Fibroblast of skin of left biceps (primary cell): ENCODE data around the gene GALNT13.

Experiments used
- DNase-seq, 2 experiments: peaks; one replicate each; pipeline ENCODE4 v3.0.0-alpha.2; 2013; ENCODE audit warnings: low read depth in 2 of 2

Gene GALNT13

DNA sequence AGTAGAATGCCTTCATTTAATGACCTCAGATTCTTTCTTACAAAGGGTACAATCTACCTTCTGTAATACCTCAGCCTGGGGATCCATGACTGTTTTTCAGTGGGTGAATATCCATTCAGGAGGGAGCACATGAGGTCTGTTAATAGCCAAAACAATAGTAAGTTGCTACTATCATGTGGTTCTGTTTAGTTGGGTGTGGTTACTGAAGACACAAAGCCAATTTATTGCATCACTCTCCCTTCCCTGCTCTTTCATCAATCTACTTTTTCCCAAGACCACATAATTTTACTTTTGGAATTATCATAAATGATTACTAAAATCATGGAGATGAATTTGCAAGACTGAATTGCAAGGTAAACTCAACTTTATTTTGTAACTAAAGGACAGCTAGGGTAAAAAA is 254.2 kb downstream of the GALNT13 start:
- DNase-seq, result no peak

- no peak for DNase-seq
Observed at GRCh38 chr2:154130821-154131220, 259.1 kb downstream of the GALNT13 start.

- no peak for DNase-seq
Observed at GRCh38 chr2:154132827-154133226, 261.1 kb downstream of the GALNT13 start.

GRCh38 chr2:154133823-154134222 is 262.1 kb downstream of the GALNT13 start:
- no peak for DNase-seq

DNA sequence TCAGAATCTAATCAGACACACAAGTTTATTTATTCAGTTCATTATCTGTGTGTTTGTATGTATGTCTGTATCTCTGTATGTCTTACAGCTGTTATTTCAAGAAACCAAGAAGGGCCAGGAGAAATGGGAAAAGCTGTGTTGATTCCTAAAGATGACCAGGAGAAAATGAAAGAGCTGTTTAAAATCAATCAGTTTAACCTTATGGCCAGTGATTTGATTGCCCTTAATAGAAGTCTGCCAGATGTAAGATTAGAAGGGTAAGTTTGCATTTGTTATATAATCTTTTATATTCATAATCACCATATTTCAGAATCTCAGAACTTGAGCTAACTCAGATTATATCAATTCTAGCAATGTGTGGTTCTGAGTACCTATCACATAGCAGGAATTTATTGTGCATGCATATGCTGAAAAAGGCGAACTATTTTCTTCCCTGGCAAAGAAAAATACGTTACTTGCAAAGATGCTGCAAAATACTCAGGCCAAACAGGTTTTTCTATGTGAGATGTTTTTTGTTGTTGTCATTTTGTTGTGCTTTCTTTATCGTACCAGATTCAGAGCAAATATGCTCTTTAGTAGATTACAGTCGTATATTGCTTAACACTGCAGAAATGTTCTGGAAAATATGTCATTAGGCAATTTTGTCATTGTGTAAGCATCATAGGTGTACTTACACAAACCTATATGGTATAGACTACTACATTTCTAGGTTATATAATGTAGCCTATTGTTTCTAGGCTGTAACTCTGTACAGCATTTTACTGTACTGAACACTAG is 268.7 kb downstream of the GALNT13 start:
- DNase-seq, result no peak

DNA sequence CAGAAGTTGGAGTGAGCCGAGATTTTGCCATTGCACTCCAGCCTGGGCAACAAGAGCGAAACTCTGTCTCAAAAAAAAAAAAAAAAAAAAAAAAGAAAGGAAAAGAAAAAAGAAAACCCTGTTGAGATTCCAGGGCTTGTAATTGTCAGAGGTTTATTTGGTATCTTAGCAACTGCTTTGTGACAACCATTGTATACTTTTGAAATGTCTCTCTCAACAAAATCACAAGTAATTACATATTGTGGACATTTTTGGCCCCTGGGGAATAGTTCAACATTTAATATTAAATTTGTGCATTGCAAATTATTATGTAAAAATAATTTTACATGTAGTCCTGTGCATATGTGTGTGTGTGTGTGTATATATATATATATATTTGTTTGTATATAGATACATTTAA is 270.8 kb downstream of the GALNT13 start:
- no peak for DNase-seq

DNA sequence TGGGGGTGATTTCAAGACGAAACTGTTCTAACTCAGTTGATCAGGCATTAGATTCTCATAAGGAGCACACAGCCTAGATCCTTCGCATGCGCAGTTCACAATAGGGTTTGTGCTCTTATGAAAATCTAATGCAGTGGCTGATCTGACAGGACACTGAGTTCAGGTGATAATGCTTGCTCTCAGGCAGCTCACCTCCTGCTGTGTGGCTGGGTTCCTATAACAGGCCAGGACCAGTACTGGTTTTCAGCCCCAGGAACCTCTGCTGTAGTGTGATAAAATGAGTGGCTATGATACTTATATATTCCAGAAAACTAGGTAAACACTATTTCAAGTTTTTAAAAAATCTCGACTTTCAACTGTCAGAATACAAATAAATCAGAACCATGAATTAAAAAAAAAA is 271.4 kb downstream of the GALNT13 start:
- no peak for DNase-seq

- DNase-seq, result no peak
Observed at GRCh38 chr2:154158101-154158500, 286.4 kb downstream of the GALNT13 start.

DNA sequence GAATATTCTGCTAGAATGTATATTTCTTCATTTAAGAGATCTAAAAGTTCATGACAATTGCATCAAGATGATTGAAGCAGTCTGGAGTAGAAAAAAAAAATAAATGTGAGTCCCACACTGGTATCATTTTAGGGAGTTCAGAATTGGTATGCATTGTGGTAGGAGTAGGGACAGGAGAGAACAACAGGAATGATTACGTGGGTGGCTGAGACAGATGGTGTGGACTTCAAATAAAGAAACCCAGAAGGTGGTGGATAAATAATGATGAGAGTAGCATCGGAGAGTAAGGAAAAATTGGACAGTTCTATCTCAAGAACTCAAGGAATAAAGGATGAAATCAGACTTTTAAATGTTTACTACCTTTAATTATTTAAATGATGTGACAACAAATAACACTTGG is 289.6 kb downstream of the GALNT13 start:
- DNase-seq, result no peak

DNA sequence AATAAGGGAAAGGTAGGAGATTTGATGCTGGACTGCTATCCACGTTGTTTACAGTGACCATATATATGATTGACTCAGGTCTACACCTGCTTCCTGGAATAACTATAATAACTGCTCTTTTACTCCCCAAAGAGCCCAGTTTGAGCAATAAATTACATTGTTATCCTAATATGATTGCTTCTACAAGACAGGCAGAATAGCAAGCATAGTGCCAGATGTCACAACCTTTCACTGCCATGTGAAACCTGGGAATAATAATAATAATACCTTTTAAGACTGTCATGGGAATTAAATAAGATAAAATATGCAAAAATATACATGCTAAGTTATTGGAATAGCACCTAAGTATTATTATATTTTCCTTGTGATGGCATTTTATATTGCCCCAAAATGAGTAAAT is 298.7 kb downstream of the GALNT13 start:
- no peak for DNase-seq

DNA sequence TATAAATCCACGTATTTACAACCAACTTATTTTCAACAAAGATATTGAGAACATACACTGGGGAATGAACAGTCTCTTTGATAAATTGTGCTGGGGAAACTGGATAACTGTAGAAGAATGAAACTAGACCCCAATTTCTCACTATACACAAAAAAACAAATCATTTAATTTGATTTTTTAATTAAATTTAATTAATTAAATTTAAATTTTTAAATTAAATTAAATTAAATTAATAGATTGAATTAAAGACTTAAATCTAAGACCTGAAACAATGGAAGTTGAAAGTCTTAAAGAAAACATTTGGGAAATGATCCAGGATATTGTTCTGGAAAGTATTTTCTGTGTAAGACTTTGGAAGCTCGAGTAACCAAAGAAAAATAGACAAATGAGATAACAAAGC is 301.4 kb downstream of the GALNT13 start:
- no peak for DNase-seq

- no peak for DNase-seq
Observed at GRCh38 chr2:154173919-154174318, 302.2 kb downstream of the GALNT13 start.

GRCh38 chr2:154182008-154182407 is 310.3 kb downstream of the GALNT13 start:
- no peak for DNase-seq

DNA sequence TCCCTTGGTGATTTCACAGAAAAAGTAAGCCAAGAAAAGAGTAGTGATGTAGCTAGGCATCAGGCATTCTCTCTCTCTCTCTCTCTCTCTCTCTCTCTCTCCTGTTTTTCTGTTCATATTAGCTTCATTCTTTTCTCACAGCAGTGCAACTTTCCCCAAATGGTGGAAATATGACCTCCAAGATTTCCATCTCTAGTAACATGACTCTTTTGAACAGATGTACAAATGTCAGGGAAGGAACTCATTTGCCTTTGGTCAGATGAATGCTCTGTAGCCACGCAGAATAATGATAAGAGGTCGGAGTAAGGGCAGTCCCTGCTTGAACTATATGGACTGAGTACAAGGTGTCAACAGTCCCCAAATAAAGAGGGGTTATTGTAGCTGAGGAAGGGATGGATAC is 316.2 kb downstream of the GALNT13 start:
- DNase-seq, result no peak

DNA sequence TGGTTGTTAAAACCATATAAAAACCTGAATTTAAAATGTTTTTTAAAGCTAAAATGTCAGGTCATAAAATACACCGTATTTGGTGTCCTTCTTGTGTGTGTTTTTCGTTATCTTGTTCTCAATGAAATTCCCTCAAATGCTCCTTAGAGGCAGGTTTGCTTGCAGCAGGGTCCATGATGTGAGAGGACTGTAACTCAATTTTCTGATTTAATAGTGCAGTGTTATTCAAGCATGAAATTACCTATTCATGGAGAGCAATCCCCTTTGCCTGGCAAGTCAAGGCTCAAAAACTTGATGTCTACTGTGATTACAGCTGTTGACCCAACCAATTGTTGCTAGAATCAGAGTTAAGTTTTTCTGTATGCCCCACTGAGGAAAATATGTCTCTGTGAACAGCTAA is 318.2 kb downstream of the GALNT13 start:
- no peak for DNase-seq

- no peak for DNase-seq
Observed at GRCh38 chr2:154193246-154193645, 321.5 kb downstream of the GALNT13 start.

DNA sequence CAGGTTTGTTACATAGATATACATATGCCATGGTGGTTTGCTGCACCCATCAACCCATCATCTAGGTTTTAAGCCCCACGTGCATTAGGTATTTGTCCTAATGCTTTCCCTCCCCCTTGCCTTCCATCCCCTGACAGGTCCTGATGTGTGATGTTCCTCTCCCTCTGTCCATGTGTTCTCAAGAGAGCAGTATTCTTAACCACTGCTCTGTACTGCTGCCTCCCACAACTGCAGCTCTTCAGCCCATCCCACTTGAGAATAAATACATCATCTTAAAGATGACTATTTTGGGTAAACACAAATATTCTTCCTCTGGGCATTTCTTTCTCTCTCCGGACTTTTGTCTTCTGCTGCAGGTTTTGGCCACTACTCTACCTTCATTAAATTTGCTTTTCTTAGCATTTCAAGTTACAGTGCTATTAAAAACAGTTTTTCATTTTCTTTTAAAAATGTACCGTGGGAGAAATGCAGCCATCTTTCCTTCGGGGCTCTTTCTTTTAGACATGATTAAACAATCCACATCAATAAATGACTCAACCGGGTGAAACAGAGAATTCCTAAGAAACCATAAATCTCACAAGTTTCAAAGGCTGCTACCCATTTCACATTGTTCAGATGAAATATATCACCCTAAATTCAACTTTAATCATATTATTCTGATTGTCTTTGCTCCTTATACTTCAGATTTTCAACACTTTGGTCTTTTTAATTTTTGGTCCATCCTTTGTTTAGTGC is 323.4 kb downstream of the GALNT13 start:
- no peak for DNase-seq

DNA sequence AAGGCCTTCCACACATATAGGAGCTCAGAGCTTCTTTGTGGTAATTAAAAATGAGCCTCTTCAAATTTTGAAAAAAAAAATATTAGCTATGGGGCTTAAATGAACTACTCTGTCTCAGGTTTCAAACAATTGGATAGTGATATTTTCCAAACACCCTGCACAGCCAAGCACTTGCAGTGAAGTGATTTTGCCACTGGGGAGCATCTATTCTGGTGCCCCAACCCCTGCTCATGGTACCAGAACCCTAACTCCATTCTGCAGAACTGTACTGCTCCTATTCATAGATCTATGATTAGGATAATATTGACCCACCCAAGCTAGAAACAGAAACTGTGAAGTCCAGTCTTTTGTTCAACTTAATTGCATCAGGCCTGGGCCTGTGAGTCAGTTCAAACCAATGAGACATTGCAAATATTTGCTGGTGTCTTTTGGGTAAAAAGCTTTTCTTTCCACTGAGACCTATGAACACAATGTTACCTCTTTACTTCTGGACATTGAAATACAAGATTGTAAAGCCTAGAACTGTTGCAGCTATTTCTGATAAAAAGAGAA is 324.0 kb downstream of the GALNT13 start:
- DNase-seq, result no peak

- DNase-seq, result no peak
Observed at GRCh38 chr2:154198866-154199265, 327.1 kb downstream of the GALNT13 start.

DNA sequence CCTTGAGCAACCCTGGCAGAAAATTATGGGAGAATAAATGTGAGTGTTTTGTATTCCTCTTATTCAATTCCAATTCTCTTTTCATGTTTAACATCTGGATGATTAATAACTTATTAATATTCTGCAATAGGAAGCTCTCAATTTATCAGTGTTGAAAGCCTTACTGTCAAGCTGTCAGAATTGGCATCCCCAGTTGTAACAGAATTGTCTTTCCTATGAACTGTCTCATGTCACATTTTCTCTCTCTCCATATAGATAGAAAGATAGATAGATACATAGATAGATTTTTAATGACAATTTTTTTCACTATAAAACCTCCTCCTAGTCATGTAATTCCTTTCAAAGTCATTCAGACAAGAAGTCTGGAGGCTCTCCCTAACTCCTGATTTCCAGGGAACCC is 331.5 kb downstream of the GALNT13 start:
- DNase-seq, result no peak

GRCh38 chr2:154203902-154204301 is 332.2 kb downstream of the GALNT13 start:
- no peak for DNase-seq

- no peak for DNase-seq
Observed at GRCh38 chr2:154207288-154208047, 335.7 kb downstream of the GALNT13 start.
